SIG-M5 treated with dmso at 0.1 percent for 504 hours (cell line): ENCODE measurements around the gene GAL3ST1.
"Not testable (repeated sequence)": the region's sequence is repeated elsewhere in the genome, so short reads cannot be mapped to it uniquely, and the experiment has no call there.

ENCODE experiments used
- DNase-seq: peaks from one replicate; lab custom pipeline; 2025; ENCODE audit not compliant: unreplicated experiment; lab: John Stamatoyannopoulos, UW

GAL3ST1 gene

GRCh38 chr22:30565341-30565740, 9.1 kb downstream of the GAL3ST1 start:
- no peak for DNase-seq

DNA sequence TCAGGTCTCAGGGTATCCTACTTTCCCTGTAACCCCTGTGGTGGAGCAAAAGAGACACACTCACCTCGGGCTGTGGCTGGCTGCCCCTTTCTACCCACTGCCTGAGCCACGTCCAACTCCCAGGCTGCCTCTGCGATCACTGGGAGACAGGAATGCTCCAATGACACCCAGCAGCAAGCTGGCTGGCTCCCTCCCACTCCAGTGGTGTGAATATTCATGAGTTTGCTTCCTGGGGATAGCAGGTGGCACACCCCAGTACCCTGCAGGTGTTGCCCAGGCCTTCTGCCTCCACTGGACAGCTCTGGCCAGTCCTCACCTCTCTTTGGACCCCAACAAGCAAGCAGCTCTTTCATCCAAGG, 9.7 kb downstream of the GAL3ST1 start:
- no peak for DNase-seq

GRCh38 chr22:30564045-30564760, 10.3 kb downstream of the GAL3ST1 start:
- no peak for DNase-seq

DNA sequence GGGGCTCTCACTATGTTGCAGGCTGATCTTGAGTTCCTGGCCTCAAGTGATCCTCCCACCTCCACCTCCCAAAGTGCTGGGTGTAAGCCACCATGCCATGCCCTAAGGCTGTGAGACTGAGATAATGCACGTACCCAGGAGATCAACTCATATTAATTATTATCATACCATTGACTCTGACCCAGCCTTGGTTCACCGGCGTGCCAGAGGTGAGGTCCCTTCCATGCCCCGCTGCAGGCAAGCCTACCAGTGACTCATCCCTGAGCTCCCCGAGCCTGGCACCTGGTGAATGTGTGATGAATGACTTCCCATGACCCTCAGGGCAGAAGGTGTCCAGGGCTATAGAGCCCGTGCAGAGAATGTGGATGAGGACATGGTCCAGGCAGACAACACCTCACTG, 12.1 kb downstream of the GAL3ST1 start:
- DNase-seq, result no peak

DNA sequence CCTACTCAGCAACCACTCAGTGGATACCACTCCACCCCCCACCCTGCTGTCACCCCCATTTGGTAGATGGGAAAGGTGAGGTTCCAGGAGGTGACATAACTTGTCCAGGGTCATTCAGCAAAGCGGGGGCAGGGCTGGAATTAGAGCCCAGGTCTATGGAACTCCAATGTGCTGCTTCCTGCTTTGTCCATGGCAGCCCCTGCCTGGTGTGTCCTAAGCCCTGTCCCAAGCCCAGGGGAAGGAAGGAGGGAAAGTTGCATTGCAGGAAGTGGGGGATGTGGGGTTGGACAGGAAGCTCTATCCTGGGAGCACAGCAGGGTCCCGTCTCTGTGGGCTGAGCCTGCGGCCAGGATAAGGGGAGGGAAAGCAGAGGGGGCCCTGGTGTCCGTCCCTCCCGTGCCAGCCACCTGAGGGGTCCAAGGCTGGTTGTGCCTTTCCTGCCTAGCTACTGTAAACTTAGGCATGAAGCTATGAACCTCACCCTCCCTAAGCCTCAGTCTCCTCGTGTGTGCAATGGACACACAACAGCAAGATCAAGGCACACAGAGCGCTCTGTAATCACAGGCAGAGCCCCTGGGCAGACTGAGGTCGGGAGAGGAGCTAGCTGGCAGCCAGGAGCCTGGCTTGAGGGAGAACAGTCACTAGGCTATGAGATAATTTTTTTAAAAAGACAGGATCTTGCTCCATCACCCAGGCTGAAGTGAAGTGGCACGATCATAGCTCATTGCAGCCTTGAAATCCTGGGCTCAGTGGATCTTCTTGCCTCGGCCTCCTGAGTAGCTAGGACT, 12.9 kb downstream of the GAL3ST1 start:
- DNase-seq, result no peak

DNA sequence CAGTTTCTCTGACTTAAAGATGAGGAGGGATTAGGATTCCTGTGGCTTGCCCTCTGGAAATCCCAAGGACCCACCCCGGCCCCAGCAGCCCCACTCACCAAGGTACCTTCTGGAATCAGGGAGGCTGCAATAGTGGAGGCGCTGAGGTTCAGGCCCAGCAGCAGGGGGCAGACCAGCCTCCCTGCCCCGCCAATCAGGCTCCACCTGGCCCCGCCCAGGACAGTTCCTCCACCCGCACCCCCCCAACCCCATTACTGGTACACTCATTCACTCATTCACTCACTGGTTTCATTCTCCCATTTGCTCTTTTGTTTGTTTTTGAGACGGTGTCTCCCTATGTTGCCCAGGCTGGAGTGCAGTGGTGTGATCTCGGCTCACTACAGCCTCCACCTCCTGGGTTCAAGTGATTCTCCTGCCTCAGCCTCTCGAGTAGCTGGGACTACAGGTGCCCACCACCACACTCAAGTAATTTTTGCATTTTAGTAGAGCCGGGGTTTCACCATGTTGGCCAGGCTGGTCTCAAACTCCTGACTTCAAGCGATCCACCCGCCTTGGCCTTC, 13.7 kb downstream of the GAL3ST1 start:
- DNase-seq, result not testable (repeated sequence)

GRCh38 chr22:30559889-30560288, 14.6 kb downstream of the GAL3ST1 start:
- no peak for DNase-seq

GRCh38 chr22:30557243-30557642, 17.2 kb downstream of the GAL3ST1 start:
- no peak for DNase-seq

DNA sequence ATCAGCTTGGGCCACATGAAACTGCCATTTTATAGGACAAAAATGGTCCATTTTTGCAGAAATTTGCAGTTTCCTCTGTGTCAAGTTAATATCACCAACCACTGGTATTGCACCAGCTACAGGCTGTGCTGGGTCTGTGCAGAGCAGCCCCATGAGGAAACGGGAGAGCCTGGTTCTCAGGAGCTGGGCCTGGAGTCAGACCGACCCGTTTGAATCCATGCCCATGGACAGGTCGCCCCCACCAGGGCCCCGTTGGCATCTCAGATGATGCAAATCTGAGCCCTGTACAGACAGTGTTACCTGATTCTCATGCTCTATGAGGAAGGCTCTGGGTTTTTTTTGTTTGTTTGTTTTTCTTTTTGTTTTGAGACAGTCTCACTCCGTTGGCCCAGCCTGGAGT, 18.1 kb downstream of the GAL3ST1 start:
- DNase-seq, result no peak

DNA sequence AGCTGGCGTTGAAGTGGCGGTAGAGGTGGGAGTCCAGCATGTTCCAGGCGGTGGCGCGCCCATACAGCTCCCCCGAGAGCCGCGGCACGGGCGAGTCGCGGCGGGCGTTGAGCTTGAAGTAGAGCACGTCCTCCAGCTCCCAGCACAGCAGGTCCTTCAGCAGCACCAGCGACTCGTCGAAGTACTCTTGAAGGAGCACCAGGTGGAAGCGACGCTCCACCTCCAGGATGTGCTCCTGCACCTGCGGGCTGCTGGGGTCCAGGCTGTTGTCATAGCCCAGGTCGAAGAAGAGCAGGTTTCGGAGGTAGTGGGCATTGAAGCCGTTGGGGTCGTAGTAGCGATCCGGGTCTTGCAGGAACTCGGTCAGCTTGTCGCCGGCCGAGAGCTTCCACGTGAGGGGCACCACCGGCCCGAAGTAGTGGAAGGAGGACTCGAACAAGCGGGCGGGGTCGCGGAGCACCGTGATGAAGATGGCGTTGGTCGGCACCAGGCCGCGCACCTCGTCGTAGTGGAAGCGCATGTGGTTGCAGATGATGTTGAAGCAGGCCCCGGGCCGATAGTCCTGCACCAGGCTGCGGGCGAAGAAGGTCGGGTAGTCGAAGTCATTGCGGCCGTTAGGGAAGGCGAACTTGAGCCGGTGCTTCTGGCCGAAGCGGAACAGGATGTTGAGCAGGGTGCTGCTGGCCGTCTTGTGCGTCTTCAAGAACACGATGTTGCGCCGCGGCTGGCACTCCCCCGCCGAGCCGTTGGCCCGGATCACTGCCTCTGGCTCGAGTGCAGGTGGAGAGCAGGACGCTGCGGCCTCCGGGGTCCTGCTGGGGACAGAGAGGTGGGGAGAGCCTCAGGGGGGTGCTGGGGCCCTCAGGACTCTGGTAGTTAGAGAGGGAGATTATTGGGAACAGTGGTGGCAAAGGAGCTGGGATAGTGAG, 18.9 kb downstream of the GAL3ST1 start:
- DNase-seq, result no peak

DNA sequence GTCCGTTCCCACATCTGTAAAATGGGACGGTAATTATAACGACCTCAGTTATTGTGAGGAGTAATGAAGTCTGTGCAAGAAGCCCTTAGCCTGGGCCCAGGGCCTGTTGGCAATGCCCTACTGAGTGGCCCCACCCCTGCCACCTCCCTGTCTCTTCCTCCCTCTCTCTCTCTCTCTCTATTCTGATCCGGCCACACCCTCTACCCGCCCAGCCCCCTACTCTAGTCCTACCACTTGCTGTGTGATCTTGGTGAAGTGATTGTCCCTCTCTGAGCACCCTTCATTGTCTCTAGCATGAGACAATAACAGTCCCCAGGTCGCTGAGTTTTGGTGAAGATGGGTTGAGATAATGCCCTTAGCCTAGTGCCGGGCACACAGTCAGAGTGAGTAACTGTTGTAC, 20.5 kb downstream of the GAL3ST1 start:
- DNase-seq, result no peak

DNA sequence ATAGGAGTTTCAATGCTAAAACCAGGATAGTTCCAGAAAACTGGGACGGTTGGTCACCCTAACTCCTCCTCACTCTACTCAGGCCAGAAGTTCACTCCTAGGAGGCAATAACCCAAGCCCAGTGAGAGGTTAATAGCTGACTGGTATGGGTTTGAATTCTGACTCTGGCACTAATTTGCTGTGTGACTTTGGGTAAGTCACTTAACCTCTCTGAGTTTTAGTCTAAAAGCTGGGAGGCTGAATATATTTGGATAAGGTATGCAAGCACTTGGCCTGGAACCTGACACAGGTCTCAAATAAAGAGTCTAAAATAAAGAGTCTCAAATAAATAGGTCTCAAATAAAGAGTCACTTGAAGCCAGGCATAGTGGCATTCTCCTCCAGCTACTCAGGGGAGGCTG, 21.7 kb downstream of the GAL3ST1 start:
- DNase-seq, result no peak

DNA sequence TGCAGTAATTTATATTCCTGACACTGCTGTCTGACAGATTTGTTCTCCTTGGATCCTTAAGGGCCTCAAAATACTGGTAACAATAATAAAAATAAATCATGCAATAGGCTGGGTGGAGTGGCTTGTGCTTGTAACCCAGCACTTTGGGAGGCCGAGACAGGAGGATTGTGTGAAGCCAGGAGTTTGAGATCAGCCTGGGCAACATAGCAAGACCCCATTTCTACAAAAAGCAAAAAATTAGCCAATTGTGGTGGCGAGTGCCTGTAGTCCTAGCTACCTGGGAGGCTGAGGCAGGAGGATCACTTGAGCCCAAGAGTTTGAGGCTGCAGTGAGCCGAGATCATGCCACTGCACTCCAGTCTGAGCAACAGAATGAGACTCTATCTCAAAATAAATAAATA, 22.7 kb downstream of the GAL3ST1 start:
- not testable (repeated sequence) for DNase-seq

DNA sequence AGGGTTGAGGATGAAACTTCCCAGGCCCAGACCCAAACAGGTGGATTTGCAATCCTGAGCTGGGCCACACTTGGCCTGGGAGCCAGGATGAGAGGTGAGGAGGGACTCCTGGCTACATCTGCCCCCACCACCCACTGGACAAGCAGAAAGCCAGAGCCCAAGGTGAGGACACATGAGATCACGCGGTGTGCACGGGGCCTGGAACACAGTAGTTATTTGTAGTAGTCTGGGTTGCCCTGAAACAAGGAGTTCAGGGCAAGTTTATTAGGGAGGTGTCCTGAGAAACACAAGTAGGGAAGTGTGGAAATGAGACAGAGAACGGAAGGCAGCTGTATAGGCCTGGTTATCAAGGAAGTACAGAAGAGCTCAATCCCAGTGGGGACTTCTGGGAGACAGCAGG, 27.3 kb downstream of the GAL3ST1 start:
- DNase-seq, result no peak

DNA sequence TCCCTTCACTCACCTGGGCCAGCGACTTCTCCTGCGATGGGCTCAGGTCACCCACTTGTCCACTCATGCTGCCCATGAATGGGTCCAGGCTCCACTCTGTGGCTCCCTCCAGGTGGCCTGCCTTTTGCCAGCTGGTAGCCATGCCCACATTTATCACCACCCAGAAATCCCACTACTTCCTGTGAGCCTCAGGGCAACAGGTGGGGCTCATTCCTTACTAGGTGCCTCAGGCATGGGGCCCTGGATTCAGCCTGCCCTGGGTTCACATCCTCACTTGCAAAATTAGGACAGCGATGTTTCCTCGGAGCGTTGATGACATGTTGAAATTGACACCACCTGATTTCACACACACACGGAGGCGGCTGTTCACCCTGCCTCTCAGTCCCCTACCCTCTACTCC, 27.8 kb downstream of the GAL3ST1 start, which contains the start of gene SEC14L6:
TSS of gene SEC14L6 (minus strand) at position 126 of the 400 bp plus-strand sequence. CDS start at position 67, 59 bp downstream.
- no peak for DNase-seq

DNA sequence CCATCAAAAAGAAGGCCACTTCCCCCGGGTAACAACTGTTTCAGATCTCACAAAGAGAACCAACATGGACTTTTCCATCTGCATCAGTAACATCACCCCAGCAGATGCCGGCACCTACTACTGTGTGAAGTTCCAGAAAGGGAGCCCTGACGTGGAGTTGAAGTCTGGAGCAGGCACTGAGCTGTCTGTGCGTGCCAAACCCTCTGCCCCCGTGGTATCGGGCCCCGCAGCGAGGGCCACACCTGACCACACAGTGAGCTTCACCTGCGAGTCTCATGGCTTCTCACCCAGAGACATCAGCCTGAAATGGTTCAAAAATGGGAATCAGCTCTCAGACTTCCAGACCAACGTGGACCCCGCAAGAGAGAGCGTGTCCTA, 31.7 kb downstream of the GAL3ST1 start:
- DNase-seq, result no peak

GRCh38 chr22:30541961-30542810, 32.3 kb downstream of the GAL3ST1 start:
- DNase-seq, result no peak

DNA sequence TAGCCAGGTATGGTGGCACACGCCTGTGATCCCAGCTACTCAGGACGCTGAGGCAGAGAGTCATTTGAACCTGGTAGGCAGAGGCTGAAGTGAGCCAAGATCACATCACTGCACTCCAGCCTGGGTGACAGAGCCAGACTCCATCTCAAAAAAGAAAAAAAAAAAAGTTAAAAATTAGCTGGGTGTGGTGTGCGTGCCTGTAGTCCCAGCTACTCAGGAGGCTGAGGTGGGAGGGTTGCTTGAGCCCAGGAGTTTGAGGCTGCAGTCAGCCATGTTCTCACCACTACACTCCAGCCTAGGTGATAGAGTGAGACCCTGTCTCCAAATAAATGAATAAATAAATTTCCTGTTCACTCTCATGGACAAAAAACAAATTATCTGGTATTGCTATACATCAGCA, 33.0 kb downstream of the GAL3ST1 start:
- DNase-seq, result not testable (repeated sequence)

GRCh38 chr22:30539368-30539767, 35.1 kb downstream of the GAL3ST1 start:
- no peak for DNase-seq

- no peak for DNase-seq
These were observed 36.2 kb downstream of the GAL3ST1 start for GRCh38 chr22:30538280-30538679.
